ENCODE data around the gene CHRD.

Gene CHRD

GRCh38 chr3:184377374-184377773, 2.5 kb upstream of the CHRD start:
- TF ChIP-seq, protein P1, sequence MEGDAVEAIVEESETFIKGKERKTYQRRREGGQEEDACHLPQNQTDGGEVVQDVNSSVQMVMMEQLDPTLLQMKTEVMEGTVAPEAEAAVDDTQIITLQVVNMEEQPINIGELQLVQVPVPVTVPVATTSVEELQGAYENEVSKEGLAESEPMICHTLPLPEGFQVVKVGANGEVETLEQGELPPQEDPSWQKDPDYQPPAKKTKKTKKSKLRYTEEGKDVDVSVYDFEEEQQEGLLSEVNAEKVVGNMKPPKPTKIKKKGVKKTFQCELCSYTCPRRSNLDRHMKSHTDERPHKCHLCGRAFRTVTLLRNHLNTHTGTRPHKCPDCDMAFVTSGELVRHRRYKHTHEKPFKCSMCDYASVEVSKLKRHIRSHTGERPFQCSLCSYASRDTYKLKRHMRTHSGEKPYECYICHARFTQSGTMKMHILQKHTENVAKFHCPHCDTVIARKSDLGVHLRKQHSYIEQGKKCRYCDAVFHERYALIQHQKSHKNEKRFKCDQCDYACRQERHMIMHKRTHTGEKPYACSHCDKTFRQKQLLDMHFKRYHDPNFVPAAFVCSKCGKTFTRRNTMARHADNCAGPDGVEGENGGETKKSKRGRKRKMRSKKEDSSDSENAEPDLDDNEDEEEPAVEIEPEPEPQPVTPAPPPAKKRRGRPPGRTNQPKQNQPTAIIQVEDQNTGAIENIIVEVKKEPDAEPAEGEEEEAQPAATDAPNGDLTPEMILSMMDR (IDR thresholded peaks at IDR 0.05; ENCODE audit: unreplicated experiment in 3 of 3), result no peak
- Mint-ChIP-seq H3K4me1 (peaks cover 48% of the 10 kb centered on the region), H3K9me3 (no peaks in the 10 kb centered on the region), H3K27me3 (ENCODE audit: low read depth) (peaks cover 46% of the 10 kb centered on the region), H3K27ac (peak overlapping the region; percentile 62 to 79 (median 79)), H3K4me3 (peak overlapping the region; percentile 59 to 91 (median 89)), H3K36me3 (ENCODE audit: low read depth) (no peaks in the 10 kb centered on the region)

GRCh38 chr3:184377882-184378445, 1.9 kb upstream of the CHRD start, which contains the start of gene THPO:
Gene THPO (minus strand): TSS chr3:184378207. CDS start chr3:184376259, 1,948 bp downstream.
- no peaks in the 10 kb centered on the region for H3K9me3 Mint-ChIP-seq
- no peaks in the 10 kb centered on the region for H3K36me3 Mint-ChIP-seq (ENCODE audit: low read depth)
- TF ChIP-seq, protein P1 (IDR thresholded peaks at IDR 0.05; ENCODE audit: unreplicated experiment in 3 of 3), result no peak
- H3K4me3 Mint-ChIP-seq, result peak within 1 kb of the TSS; percentile 80 to 91 (median 89)
- H3K27me3 Mint-ChIP-seq (ENCODE audit: low read depth), result peaks cover 49% of the 10 kb centered on the region
- peak within 1 kb of the TSS; percentile 79 to 88 (median 79) for H3K27ac Mint-ChIP-seq
- H3K4me1 Mint-ChIP-seq, result peaks cover 46% of the 10 kb centered on the region

- Mint-ChIP-seq H3K4me3 (peak overlapping the region; percentile 80 to 91 (median 89)), H3K27ac (peak overlapping the region; percentile 79 to 88 (median 79)), H3K36me3 (ENCODE audit: low read depth) (no peaks in the 10 kb centered on the region), H3K4me1 (peaks cover 46% of the 10 kb centered on the region), H3K27me3 (ENCODE audit: low read depth) (peaks cover 50% of the 10 kb centered on the region), H3K9me3 (no peaks in the 10 kb centered on the region)
- TF ChIP-seq, protein P1 (IDR thresholded peaks at IDR 0.05; ENCODE audit: unreplicated experiment in 3 of 3), result no peak
Measured at GRCh38 chr3:184378651-184379357, 1.1 kb upstream of the CHRD start.

GRCh38 chr3:184380185-184380626, 352 bp downstream of the CHRD start:
- Mint-ChIP-seq H3K9me3 (no peaks in the 10 kb centered on the region), H3K27me3 (ENCODE audit: low read depth) (peaks cover 52% of the 10 kb centered on the region), H3K4me1 (peaks cover 43% of the 10 kb centered on the region), H3K27ac (no peak overlapping the region), H3K36me3 (ENCODE audit: low read depth) (no peaks in the 10 kb centered on the region), H3K4me3 (no peak overlapping the region)
- TF ChIP-seq, protein P1 (IDR thresholded peaks at IDR 0.05; ENCODE audit: unreplicated experiment in 3 of 3), result no peak

DNA sequence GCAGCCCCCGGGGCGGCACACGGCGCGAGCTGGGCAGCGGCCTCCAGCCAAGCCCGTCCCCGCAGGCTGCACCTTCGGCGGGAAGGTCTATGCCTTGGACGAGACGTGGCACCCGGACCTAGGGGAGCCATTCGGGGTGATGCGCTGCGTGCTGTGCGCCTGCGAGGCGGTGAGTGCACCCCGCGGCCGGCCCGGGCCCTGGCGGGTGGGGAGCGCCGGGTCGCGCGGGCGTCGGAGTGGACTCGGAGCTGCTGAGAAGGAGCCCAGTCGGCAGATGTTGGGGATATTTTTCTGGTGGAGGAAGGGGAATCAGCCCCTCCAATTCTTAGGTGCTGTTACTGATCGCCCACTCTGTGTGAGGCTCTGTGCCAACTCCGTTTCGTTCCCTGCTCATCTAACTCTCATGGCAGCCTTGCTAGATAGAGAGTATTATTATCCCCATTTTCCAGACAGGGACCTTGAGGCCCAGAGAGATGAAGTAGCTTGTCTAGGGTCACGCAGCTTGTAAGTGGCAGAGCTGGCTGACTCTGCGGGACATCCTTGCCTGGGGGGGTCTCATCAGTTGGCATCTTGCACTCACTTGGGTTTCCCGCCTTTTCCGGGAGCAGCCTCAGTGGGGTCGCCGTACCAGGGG, 890 bp downstream of the CHRD start:
- Mint-ChIP-seq H3K36me3 (ENCODE audit: low read depth) (no peaks in the 10 kb centered on the region), H3K27me3 (ENCODE audit: low read depth) (peaks cover 46% of the 10 kb centered on the region), H3K4me3 (peak overlapping the region; percentile 76 to 87 (median 87)), H3K27ac (no peak overlapping the region), H3K9me3 (no peaks in the 10 kb centered on the region), H3K4me1 (peaks cover 38% of the 10 kb centered on the region)
- TF ChIP-seq, protein P1 (IDR thresholded peaks at IDR 0.05; ENCODE audit: unreplicated experiment in 3 of 3), result no peak

Measured in nephron (organoid).